ENCODE results near the gene TRIP12.

DNA sequence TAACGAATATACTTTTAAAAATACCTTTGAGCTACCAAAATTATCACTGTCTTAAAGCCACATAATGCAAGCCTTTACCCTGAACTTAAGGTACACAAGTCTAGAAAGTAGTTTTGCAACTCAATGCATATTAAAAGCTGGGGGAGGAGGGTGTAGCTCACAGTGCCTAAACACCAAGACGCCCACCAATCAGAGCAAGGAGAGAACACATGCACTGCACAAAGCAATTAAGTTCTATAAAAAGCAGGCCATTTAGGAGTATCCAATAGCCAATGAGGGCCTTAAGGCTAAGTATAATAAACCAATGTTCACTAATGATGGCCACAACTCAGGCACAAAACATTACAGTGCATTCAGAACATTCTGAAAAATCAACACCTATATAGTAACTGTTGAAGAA lies 16.2 kb downstream of the TRIP12 start:
- TF ChIP-seq, protein P1, sequence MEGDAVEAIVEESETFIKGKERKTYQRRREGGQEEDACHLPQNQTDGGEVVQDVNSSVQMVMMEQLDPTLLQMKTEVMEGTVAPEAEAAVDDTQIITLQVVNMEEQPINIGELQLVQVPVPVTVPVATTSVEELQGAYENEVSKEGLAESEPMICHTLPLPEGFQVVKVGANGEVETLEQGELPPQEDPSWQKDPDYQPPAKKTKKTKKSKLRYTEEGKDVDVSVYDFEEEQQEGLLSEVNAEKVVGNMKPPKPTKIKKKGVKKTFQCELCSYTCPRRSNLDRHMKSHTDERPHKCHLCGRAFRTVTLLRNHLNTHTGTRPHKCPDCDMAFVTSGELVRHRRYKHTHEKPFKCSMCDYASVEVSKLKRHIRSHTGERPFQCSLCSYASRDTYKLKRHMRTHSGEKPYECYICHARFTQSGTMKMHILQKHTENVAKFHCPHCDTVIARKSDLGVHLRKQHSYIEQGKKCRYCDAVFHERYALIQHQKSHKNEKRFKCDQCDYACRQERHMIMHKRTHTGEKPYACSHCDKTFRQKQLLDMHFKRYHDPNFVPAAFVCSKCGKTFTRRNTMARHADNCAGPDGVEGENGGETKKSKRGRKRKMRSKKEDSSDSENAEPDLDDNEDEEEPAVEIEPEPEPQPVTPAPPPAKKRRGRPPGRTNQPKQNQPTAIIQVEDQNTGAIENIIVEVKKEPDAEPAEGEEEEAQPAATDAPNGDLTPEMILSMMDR (IDR thresholded peaks at IDR 0.05; ENCODE audit: low read length) = no peak
- no peak for TF ChIP-seq EZH2 (optimal IDR thresholded peaks at IDR 0.05; ENCODE audit: low read depth, low read length)

All from MM.1S (cell line).